Activated gamma-delta T cell treated with Interleukin-2 at 50 U/mL for 16 hours (primary cell): Measurements from ENCODE around the gene TDRD10.

Experiments used
- DNase-seq: peaks from one replicate; pipeline ENCODE4 v3.0.0-alpha.2; 2020

Gene TDRD10

DNA sequence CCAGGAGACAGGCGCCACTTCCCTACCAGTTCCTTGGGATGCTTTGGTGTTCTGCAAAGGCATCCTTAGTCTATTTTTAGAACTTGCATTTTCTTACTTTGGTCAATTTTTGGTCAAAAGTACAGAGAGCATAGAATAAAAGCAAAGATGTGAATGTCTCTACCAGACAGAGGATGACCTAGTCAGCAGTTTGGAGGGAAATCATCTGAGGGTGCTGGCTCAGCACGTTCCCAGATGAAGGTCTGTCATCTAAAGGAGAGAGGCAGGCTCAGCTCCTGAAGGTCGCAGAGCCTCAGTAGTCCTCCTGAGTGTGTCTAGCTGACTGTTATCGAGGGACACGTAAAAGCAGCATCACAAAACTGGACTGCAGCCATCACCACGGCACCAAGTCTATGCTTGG, 80.9 kb downstream of the TDRD10 start:
- no peak for DNase-seq

DNA sequence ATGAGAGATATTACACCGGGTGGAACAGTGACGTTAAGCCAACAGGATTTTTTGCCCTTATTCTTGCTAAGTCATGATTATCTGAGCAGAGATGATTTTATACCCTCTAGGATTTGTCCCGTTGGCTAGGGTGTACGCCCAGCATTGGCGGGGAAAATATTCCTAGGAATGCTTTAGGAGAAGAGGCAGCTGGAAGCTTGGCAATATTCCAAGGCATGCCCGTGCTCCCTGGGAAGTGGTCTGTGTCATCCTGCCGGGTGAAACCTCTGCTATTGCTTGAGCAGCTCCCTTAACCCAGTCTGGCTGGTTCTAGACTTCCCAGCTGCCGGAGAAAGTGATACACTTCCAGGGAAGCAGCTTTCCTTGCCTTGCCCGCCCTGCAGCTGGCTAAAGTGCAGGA, 81.8 kb downstream of the TDRD10 start:
- DNase-seq: no peak

DNA sequence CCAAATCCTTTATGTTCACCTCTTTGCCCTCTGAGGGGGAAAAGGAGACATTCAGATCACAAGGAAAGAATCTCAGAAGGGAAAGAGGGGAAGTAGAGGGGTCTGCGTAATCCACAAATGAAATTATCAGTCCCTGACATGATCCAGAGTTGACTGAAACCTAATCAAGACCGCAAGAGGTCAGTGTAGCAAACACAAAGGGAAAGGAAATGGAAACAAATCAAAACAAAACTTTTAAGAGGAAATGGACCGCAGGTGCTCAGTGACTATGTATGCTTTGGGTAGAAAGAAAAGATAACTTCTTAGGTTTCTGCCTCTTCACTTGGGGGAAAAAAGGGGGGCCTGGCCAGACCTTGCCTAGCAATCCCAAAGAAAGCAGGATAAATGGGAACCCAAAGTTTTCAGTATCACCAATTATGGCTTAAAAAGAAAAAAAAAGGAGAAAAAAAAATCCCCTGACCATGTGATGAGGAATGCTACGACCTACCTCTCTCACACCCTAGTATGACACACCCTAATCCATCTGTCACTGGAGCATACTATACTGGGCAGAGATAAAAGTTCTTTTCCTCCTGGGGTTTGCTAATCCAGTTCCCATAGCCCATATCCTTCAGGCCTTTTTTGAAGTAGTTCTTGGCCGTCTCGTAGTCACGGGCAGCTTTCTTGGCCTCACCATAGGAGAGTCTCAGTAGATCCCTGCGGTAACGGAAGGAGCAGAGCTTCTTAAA, 82.4 kb downstream of the TDRD10 start:
- DNase-seq: no peak

DNA sequence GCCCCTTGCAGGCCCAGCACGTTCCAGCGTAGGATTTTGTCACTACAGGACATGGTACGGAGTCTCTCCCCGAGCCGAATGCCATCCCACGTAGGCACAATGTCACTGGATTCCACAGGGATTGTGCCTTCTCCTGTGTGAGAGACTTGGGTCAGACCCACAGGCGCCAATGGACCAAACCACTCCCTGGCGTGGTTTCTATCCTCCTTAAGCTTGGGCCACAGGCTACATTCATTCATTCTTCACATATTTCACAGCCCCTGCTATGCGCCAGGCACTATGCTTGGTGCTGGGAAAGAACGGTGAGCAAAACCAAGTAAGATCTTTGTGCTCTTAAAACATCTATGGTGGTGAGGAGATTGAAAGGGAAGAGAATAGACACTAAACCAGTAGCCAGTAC, 84.2 kb downstream of the TDRD10 start:
- DNase-seq: no peak

DNA sequence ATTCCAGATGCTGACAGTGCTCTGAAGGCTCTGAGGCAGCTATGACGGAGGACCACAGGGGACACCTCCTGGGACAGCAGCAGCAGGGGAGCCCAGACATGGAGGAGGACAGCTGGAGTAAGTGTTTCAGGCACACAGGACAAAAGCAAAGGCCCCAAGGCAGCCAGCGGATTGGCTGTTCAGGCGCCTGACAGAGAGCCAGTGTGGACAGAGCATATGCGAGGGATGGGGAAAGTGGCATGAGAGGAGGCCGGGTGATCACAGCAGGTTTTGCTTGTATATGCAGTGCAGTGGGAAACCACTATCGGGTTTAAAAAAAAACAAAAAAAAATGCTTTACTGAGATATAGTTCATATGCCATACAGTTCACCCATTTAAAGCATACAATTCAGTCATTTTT, 84.6 kb downstream of the TDRD10 start:
- DNase-seq: no peak

DNA sequence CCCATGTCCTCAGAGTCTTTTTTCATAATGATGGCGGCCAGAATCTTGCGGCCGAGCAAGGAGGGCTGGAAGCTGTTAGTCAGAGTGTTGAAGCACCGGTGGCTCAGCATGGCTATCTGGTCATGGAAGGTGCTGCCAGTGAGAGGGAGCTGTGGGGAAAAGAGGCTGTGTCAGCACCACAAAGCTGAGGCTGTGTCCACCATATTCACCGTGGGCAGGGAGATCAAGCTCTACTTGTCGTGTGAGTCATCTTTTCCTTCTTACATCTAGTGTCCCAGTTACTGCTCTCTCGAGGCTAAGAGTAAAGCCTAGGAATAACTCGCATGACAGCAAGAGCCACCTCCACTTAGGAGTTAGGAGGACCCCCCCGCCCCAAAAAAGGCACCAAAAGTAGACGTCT, 87.8 kb downstream of the TDRD10 start:
- no peak for DNase-seq

DNA sequence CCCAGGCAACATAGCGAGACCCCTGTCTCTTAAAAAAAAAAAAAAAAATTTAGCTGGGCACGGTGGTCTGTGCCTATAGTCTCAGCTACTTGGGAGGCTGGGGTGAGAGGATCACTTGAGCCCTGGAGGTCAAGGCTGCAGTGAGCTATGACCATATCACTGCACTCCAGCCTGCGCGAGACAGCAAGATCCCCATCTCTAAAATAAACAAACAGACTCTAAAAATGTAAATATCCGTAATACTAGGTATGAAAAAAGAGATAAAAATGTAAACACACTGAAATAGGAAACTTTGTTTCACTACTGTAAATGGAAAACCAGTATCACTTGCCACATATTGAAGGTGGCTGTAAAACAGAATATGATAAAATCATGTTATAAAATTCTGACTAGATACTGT, 88.7 kb downstream of the TDRD10 start:
- DNase-seq: no peak

DNA sequence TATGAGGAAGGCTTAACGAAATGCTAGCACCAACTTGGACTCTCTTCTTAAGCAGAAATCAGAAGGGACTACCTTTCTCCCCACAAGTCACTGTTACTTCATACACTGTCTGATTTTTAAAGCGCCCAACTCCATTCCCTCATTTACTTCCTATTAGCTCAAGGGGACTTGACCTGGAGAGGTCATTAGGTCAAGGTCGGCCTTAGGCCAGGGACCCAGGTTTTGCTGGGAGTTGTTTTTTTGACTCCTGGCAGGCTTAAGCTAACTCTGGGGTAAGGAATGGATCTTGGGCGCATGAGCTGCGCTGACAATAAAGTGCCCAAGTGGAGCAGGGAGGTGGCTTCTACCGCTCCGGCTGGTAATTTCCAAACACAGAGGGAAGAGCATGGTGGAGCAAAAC, 89.2 kb downstream of the TDRD10 start:
- DNase-seq: no peak

DNA sequence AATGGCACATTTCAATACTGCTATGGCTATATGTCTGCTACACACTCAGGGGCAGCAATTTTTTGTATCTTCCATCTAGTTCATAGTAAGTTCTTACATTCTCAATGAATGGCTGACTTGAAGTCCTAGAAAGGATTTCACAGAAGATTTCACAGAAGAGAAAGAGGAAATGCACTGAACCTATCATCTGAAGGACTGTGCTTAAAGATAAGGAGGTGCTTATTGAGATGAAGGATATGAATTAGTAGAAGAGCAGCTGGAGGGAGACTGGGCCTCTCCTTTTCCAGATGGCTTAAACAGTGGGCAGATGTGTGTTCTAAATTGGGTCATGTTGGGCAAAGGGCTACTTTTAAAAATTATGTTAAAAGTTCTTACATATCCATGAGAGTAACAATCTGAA, 91.4 kb downstream of the TDRD10 start:
- no peak for DNase-seq

DNA sequence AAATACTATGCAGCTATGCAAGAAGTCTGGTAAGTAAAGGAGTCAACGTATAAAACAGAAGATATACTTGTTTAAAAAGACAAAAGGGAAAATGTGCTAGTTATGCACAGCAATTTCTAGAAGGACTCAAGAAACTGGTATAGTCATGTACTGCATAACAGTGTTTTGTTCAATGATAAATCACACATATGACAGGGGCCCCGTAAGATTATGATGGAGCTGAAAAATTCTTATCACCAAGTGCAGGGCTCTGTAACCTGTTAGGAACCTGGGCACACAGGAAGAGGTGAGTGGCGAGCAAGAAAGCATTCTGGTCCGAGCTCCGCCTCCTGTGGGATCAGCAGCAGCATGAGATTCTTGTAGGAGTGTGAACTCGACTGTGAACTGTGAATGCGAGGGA, 92.8 kb downstream of the TDRD10 start:
- no peak for DNase-seq

DNA sequence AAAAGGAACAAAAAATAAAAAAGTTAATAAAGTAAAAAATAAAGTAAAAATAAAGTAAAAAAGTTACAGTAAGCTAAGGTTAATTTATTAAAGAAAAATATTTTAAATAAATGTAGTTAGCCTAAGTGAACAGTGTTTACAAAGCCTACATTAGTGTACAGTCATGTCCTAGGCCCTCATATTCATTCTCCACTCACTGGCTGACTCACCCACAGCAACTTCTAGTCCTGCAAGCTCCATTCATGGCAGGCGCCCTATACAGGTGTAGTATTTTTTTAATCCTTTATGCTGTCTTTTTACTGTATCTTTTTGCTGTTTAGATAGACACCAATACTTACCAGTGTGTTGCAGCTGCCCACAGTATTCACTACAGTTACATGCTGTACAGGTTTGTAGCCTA, 93.6 kb downstream of the TDRD10 start:
- DNase-seq: no peak
